Measurements from ENCODE around the gene UHRF2. TPM values are rescaled to one million over a fixed set of nuclear protein-coding genes. Genes with fewer than 3 reads are reported as not detected.
A peak's percentile ranks its signal among the peaks of the same experiment; 100 is the strongest.

UHRF2 gene
- total RNA-seq, 2 experiments from 2014 or later = 59.5 to 62.9 TPM

GRCh38 chr9:6459718-6460117 is 46.7 kb downstream of the UHRF2 start:
- intact Hi-C loops (cut with micrococcal nuclease) = no loop called here
- H3K4me3 Mint-ChIP-seq = no peak overlapping the region
- H3K27me3 Mint-ChIP-seq = no peaks in the 10 kb centered on the region
- ChIA-PET POLR2A (interaction anchor here (1.5 kb wide), 1 partner anchor 47 kb away, joined by 4 read pairs; the partner anchor contains the start of gene UHRF2), CTCF (interaction anchor here (1.4 kb wide), 1 partner anchor 10 kb away, joined by 4 read pairs; no protein-coding TSS in a partner anchor)
- H3K4me1 Mint-ChIP-seq (ENCODE audit: low read depth) = peaks cover 41% of the 10 kb centered on the region
- H3K27ac Mint-ChIP-seq = no peak overlapping the region
- no peak for DNase-seq
- peaks cover 44% of the 10 kb centered on the region for H3K36me3 Mint-ChIP-seq
- H3K9me3 Mint-ChIP-seq = peaks cover 18% of the 10 kb centered on the region

GRCh38 chr9:6460189-6460768 is 47.3 kb downstream of the UHRF2 start:
- Mint-ChIP-seq H3K36me3 (peaks cover 43% of the 10 kb centered on the region), H3K27me3 (no peaks in the 10 kb centered on the region), H3K4me3 (no peak overlapping the region), H3K4me1 (ENCODE audit: low read depth) (peaks cover 47% of the 10 kb centered on the region), H3K9me3 (peaks cover 13% of the 10 kb centered on the region), H3K27ac (peak overlapping the region; percentile 5)
- ChIA-PET CTCF (interaction anchor here (1.4 kb wide), 1 partner anchor 9 kb away, joined by 4 read pairs; no protein-coding TSS in a partner anchor), POLR2A (interaction anchor here (1.5 kb wide), 1 partner anchor 47 kb away, joined by 4 read pairs; the partner anchor contains the start of gene UHRF2)
- intact Hi-C loops (cut with micrococcal nuclease) = no loop called here
- no peak for DNase-seq

DNA sequence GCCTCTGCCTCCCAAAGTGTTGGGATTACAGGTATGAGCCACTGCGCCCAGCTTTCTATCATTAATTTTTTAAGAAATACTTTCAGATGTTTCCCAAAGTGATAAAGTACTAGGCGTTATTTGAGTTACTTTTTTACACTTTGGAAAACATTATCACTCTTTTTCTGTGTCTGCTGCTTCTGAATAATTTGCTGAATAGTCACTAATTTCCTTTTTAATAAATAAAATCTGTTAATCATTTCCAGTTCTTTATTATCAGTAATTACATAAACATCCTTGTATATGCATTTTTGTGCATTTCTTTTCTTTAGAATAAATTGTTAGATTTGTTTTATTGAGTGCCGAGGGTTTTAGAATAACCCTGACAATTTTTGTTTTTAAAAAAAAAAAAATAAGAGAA is 48.6 kb downstream of the UHRF2 start:
- Mint-ChIP-seq H3K4me1 (ENCODE audit: low read depth) (peaks cover 43% of the 10 kb centered on the region), H3K9me3 (peaks cover 11% of the 10 kb centered on the region), H3K27ac (no peak overlapping the region), H3K4me3 (no peak overlapping the region), H3K27me3 (no peaks in the 10 kb centered on the region), H3K36me3 (peaks cover 41% of the 10 kb centered on the region)
- DNase-seq = no peak
- intact Hi-C loops (cut with micrococcal nuclease) = no loop called here
- ChIA-PET POLR2A (no interaction called here), CTCF (interaction anchor here (0.6 kb wide), 1 partner anchor 106 kb away, joined by 3 read pairs; no protein-coding TSS in a partner anchor)

GRCh38 chr9:6467006-6467625 is 54.1 kb downstream of the UHRF2 start:
- Mint-ChIP-seq H3K4me1 (ENCODE audit: low read depth) (peaks cover 27% of the 10 kb centered on the region), H3K4me3 (no peak overlapping the region), H3K9me3 (no peaks in the 10 kb centered on the region), H3K27ac (peak overlapping the region; percentile 33), H3K27me3 (no peaks in the 10 kb centered on the region), H3K36me3 (peaks cover 30% of the 10 kb centered on the region)
- POLR2A ChIA-PET = no interaction called here
- intact Hi-C loops (cut with micrococcal nuclease) = loop anchor here (5.0 kb wide), 1 partner anchor 55 kb away; the partner anchor contains the start of gene UHRF2
- no peak for DNase-seq
- CTCF ChIA-PET = no interaction called here

DNA sequence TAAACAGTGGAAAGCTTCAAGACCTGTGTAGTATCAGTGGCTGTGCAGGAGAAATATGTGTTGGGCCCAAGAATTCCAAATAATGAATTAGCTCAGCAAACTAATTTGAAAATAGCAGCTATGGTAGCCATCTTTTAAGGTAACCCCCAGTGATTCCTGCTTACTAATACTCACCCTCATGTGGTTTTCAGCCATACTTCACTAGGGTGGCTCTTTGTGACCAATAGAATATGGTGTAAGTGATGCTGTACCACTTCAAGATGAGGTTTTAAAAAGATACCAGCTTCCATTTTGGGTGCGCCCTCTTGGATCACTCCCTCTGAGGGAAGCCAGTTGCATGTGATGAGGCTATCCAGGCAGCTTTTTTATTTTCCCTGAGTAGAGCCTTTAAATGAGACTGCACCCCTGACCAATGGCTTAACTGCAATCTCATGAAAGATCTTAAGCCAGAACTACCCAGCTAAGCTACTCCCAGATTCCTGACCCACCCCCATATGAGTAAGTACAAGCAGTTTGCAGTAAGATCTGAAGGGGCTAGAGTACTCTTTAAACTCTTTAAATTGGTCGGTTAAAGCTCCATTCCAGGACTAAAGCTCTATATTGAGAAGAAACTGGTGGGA is 58.3 kb downstream of the UHRF2 start:
- DNase-seq = no peak
- Mint-ChIP-seq H3K4me3 (no peak overlapping the region), H3K36me3 (peaks cover 20% of the 10 kb centered on the region), H3K9me3 (no peaks in the 10 kb centered on the region), H3K27ac (no peak overlapping the region), H3K27me3 (no peaks in the 10 kb centered on the region), H3K4me1 (ENCODE audit: low read depth) (peaks cover 7% of the 10 kb centered on the region)
- intact Hi-C loops (cut with micrococcal nuclease) = no loop called here
- CTCF ChIA-PET = interaction anchor here (0.7 kb wide), 2 partner anchors 56 to 196 kb away, joined by 3 read pairs; no protein-coding TSS in a partner anchor
- POLR2A ChIA-PET = interaction anchor here (1.4 kb wide), 1 partner anchor 57 kb away, joined by 5 read pairs; no protein-coding TSS in a partner anchor

GRCh38 chr9:6473151-6473550 is 60.2 kb downstream of the UHRF2 start:
- Mint-ChIP-seq H3K4me1 (ENCODE audit: low read depth) (no peaks in the 10 kb centered on the region), H3K36me3 (peaks cover 10% of the 10 kb centered on the region), H3K27me3 (no peaks in the 10 kb centered on the region), H3K27ac (no peak overlapping the region), H3K9me3 (no peaks in the 10 kb centered on the region), H3K4me3 (no peak overlapping the region)
- DNase-seq = no peak
- ChIA-PET POLR2A (no interaction called here), CTCF (interaction anchor here (0.9 kb wide), 1 partner anchor 115 kb away, joined by 4 read pairs; no protein-coding TSS in a partner anchor)
- intact Hi-C loops (cut with micrococcal nuclease) = no loop called here

DNA sequence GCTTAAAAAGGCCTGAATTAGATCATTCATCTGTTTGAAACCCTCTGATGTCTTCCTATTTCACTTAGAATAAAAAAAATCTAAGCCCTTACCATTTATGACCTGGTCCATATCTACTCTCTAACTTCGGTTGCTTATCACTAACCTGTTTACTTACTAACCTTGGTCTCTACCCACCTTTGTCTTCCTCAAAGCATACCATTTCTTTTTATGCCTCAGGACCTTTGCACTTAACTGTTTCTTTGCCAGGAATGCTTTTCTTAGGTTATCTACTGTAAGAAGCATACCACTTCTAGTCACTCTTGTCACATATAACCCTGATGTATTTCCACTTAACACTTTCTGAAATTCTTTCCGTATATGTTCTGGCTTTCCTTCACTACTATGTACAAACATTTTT is 67.0 kb downstream of the UHRF2 start:
- intact Hi-C loops (cut with micrococcal nuclease) = no loop called here
- ChIA-PET CTCF (no interaction called here), POLR2A (no interaction called here)
- Mint-ChIP-seq H3K9me3 (no peaks in the 10 kb centered on the region), H3K36me3 (peaks cover 14% of the 10 kb centered on the region), H3K4me3 (no peak overlapping the region), H3K27me3 (no peaks in the 10 kb centered on the region), H3K27ac (no peak overlapping the region), H3K4me1 (ENCODE audit: low read depth) (no peaks in the 10 kb centered on the region)
- DNase-seq = no peak

DNA sequence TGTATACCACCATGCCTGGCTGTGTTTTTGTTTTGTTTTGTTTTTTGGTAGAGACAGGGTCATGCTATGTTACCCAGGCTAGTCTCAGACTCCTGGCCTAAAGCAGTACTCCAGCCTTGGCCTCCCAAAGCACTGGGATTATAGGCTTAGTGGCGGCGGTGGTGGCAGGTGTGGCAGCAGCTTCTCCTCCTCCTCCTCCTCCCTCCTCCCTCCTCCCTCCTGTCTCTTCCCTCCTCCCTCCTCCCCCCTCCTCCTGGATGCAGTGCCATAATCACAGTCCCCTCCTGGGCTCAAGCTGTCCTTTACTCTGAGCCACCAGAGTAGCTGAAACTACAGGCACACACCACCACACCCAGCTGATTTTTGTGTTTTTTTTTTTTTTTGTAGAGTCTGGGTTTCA is 71.2 kb downstream of the UHRF2 start:
- POLR2A ChIA-PET = interaction anchor here (0.7 kb wide), 1 partner anchor 414 kb away, joined by 3 read pairs; no protein-coding TSS in a partner anchor
- Mint-ChIP-seq H3K9me3 (no peaks in the 10 kb centered on the region), H3K27ac (no peak overlapping the region), H3K36me3 (peaks cover 23% of the 10 kb centered on the region), H3K27me3 (no peaks in the 10 kb centered on the region), H3K4me1 (ENCODE audit: low read depth) (no peaks in the 10 kb centered on the region), H3K4me3 (no peak overlapping the region)
- CTCF ChIA-PET = no interaction called here
- no peak for DNase-seq
- intact Hi-C loops (cut with micrococcal nuclease) = no loop called here

- intact Hi-C loops (cut with micrococcal nuclease) = no loop called here
- peaks cover 24% of the 10 kb centered on the region for H3K36me3 Mint-ChIP-seq
- no peak overlapping the region for H3K27ac Mint-ChIP-seq
- H3K4me1 Mint-ChIP-seq (ENCODE audit: low read depth) = peaks cover 3% of the 10 kb centered on the region
- ChIA-PET POLR2A (interaction anchor here (0.6 kb wide), 1 partner anchor 389 kb away, joined by 3 read pairs; no protein-coding TSS in a partner anchor), CTCF (interaction anchor here (0.6 to 3.0 kb wide), 4 partner anchors 74 to 729 kb away, joined by 3 to 12 read pairs (median 4); no protein-coding TSS in a partner anchor)
- H3K4me3 Mint-ChIP-seq = no peak overlapping the region
- no peaks in the 10 kb centered on the region for H3K9me3 Mint-ChIP-seq
- no peaks in the 10 kb centered on the region for H3K27me3 Mint-ChIP-seq
- no peak for DNase-seq
Measured at GRCh38 chr9:6488395-6488794, 75.4 kb downstream of the UHRF2 start.

GRCh38 chr9:6489099-6489498 is 76.1 kb downstream of the UHRF2 start:
- H3K4me3 Mint-ChIP-seq = no peak overlapping the region
- intact Hi-C loops (cut with micrococcal nuclease) = no loop called here
- H3K27ac Mint-ChIP-seq = no peak overlapping the region
- H3K4me1 Mint-ChIP-seq (ENCODE audit: low read depth) = peaks cover 3% of the 10 kb centered on the region
- ChIA-PET POLR2A (no interaction called here), CTCF (interaction anchor here (0.6 to 3.0 kb wide), 3 partner anchors 79 to 133 kb away, joined by 3 to 12 read pairs (median 4); no protein-coding TSS in a partner anchor)
- H3K27me3 Mint-ChIP-seq = no peaks in the 10 kb centered on the region
- no peaks in the 10 kb centered on the region for H3K9me3 Mint-ChIP-seq
- peaks cover 26% of the 10 kb centered on the region for H3K36me3 Mint-ChIP-seq
- no peak for DNase-seq

DNA sequence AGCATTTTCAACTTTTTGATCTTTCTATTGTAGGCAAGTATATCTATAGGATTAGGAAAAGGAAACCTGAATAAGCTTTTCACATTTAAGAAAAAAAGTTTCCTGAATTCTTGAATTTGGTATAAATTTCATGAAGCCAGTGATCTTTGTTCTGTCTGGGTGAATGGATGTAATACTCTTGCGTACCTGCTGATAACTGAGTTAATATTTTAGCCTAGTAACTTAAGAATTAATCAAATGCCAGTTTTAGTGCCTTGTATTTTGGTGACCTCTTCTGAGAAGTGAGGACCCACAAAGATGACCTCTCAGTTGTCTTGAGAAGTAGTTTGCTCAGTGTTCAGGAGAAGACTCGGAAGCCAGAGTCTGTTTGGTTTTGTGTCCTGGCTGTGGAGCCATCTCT is 77.9 kb downstream of the UHRF2 start:
- Mint-ChIP-seq H3K27ac (no peak overlapping the region), H3K36me3 (peaks cover 24% of the 10 kb centered on the region)

GRCh38 chr9:6495466-6495865 is 82.5 kb downstream of the UHRF2 start:
- no peak overlapping the region for H3K4me3 Mint-ChIP-seq
- CTCF ChIA-PET = interaction anchor here (1.7 kb wide), 1 partner anchor 11 kb away, joined by 3 read pairs; no protein-coding TSS in a partner anchor

More for the DNA sequence above, 77.9 kb downstream of the UHRF2 start:
- peaks cover 3% of the 10 kb centered on the region for H3K4me1 Mint-ChIP-seq (ENCODE audit: low read depth)
- no peaks in the 10 kb centered on the region for H3K27me3 Mint-ChIP-seq
- POLR2A ChIA-PET = no interaction called here
- H3K9me3 Mint-ChIP-seq = no peaks in the 10 kb centered on the region
- no peak for DNase-seq
- CTCF ChIA-PET = interaction anchor here (1.7 kb wide), 1 partner anchor 77 kb away, joined by 4 read pairs; no protein-coding TSS in a partner anchor
- intact Hi-C loops (cut with micrococcal nuclease) = loop anchor here (10.0 kb wide), 1 partner anchor 136 kb away; no protein-coding TSS in a partner anchor
- H3K4me3 Mint-ChIP-seq = no peak overlapping the region

More at GRCh38 chr9:6495466-6495865, 82.5 kb downstream of the UHRF2 start:
- H3K36me3 Mint-ChIP-seq = peaks cover 27% of the 10 kb centered on the region
- peaks cover 15% of the 10 kb centered on the region for H3K4me1 Mint-ChIP-seq (ENCODE audit: low read depth)
- H3K27ac Mint-ChIP-seq = no peak overlapping the region
- H3K27me3 Mint-ChIP-seq = no peaks in the 10 kb centered on the region
- intact Hi-C loops (cut with micrococcal nuclease) = loop anchor here (10.0 kb wide), 1 partner anchor 141 kb away; no protein-coding TSS in a partner anchor
- no peaks in the 10 kb centered on the region for H3K9me3 Mint-ChIP-seq
- POLR2A ChIA-PET = no interaction called here
- DNase-seq = no peak

Measured in activated CD4-positive, alpha-beta memory T cell treated with anti-CD3 and anti-CD28 coated beads for 36 hours (primary cell).